ENCODE measurements around the gene CDK13. TPM values are rescaled to one million over a fixed set of nuclear protein-coding genes. Genes with fewer than 3 reads are reported as not detected.

Gene CDK13
- total RNA-seq, 1 donor from 2014 or later = 87.4 TPM

DNA sequence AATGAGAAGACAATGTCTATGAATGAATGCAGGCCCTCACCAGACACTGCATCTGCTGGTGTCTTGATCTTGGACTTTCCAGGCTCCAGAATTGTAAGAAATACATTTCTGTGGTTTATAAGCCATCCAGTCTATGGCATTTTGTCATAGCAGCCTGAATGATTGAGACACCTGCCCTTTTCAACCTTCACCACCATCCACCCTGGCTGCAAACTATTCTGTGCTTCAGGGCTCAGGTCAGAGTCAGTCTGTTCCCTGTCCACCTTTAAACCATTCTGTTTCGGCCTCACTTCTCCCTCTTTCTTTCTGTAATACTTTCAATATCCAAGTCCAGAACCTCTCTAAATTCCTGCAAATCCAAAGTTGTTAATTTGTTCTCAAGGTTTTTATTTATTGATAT lies 15.9 kb upstream of the CDK13 start:
- Histone ChIP-seq H3K27me3 (no peaks in the 10 kb centered on the region), H3K4me3 (no peak overlapping the region), H3K9me3 (no peaks in the 10 kb centered on the region), H3K4me1 (no peaks in the 10 kb centered on the region), H3K27ac (no peak overlapping the region), H3K36me3 (no peaks in the 10 kb centered on the region)
- intact Hi-C loops (cut with DNase I) = no loop called here
- DNase-seq (ENCODE audit: extremely low spot score in 2 of 2) = no peak
- no peak for TF ChIP-seq CTCF (IDR thresholded peaks at IDR 0.05)
- no peak for TF ChIP-seq POLR2A (IDR thresholded peaks at IDR 0.05)
- no peak for TF ChIP-seq POLR2AphosphoS5 (IDR thresholded peaks at IDR 0.05; ENCODE audit: insufficient read depth in 1 of 2, low read depth in 1 of 2)

DNA sequence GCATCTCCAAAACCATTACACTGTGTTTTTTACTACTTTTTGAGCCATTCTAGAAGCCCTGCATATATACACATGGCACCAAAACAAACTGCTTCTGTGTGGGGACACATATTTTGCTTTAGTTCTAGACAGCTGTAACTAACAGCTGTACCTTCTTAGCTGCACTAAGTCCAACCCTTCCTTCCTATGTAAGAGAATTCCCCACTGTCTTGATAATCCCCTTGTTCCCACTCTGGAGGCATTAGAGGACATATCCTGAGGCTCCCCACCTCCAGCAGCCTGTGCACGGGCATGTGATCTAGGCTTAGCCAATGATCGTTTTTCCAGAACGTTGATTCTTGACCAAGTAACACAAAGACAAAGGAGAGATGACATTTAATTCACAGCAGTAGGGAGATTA lies 13.3 kb upstream of the CDK13 start:
- Histone ChIP-seq H3K27ac (no peak overlapping the region), H3K27me3 (no peaks in the 10 kb centered on the region), H3K4me1 (no peaks in the 10 kb centered on the region), H3K36me3 (no peaks in the 10 kb centered on the region), H3K4me3 (no peak overlapping the region), H3K9me3 (no peaks in the 10 kb centered on the region)
- no peak for TF ChIP-seq POLR2A (IDR thresholded peaks at IDR 0.05)
- no peak for TF ChIP-seq POLR2AphosphoS5 (IDR thresholded peaks at IDR 0.05; ENCODE audit: insufficient read depth in 1 of 2, low read depth in 1 of 2)
- no peak for TF ChIP-seq CTCF (IDR thresholded peaks at IDR 0.05)
- DNase-seq (ENCODE audit: extremely low spot score in 2 of 2) = no peak
- intact Hi-C loops (cut with DNase I) = no loop called here

DNA sequence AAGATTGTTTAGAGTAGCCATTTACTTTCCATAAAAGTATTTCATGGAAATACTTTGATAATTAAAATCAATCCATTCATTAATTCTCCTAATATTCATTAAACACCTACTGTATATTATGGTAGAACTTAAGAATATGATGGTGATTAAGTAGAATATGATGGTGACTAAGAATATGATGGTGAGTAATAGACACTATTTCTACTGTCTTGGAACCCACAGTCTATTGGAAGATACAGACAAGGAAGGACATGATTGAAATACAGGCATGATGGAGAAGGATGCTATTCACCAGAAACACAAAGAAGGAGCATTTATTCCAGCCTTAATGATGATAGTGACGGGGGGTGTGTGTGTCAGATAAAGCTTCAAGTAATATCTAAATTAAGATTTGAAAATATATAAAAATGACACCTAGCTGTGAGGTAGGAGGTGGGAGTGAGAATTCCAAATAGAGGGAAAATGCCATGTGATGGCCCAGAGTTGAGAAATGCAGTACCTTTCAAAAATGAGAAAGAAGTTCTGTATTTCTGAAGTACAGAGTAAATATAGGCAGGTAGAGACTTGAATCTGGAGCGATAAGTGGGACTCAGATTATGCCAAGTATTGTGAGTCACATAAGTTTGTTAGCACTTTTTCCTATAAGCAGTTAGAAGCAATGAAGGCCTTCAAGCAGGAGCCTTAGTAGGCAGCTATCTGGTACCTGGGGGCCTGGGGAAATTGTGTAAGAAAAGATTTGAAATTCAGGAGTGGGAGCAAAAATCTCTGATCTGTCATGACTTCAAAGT lies 12.5 kb upstream of the CDK13 start:
- no peak for TF ChIP-seq CTCF (IDR thresholded peaks at IDR 0.05)
- TF ChIP-seq POLR2AphosphoS5 (IDR thresholded peaks at IDR 0.05; ENCODE audit: insufficient read depth in 1 of 2, low read depth in 1 of 2) = no peak
- TF ChIP-seq POLR2A (IDR thresholded peaks at IDR 0.05) = no peak
- Histone ChIP-seq H3K36me3 (no peaks in the 10 kb centered on the region), H3K4me3 (no peak overlapping the region), H3K27me3 (no peaks in the 10 kb centered on the region), H3K4me1 (no peaks in the 10 kb centered on the region), H3K9me3 (no peaks in the 10 kb centered on the region), H3K27ac (no peak overlapping the region)
- intact Hi-C loops (cut with DNase I) = no loop called here
- no peak for DNase-seq (ENCODE audit: extremely low spot score in 2 of 2)

GRCh38 chr7:39942883-39943282 lies 7.2 kb upstream of the CDK13 start:
- no peaks in the 10 kb centered on the region for H3K36me3 ChIP-seq
- no peak for TF ChIP-seq CTCF (IDR thresholded peaks at IDR 0.05)
- TF ChIP-seq POLR2A (IDR thresholded peaks at IDR 0.05) = no peak
- no peak for TF ChIP-seq POLR2AphosphoS5 (IDR thresholded peaks at IDR 0.05; ENCODE audit: insufficient read depth in 1 of 2, low read depth in 1 of 2)
- no peak overlapping the region for H3K27ac ChIP-seq
- no peak for DNase-seq (ENCODE audit: extremely low spot score in 2 of 2)
- H3K27me3 ChIP-seq = no peaks in the 10 kb centered on the region
- no peaks in the 10 kb centered on the region for H3K9me3 ChIP-seq
- peaks cover 4% of the 10 kb centered on the region for H3K4me1 ChIP-seq
- H3K4me3 ChIP-seq = no peak overlapping the region
- intact Hi-C loops (cut with DNase I) = no loop called here

DNA sequence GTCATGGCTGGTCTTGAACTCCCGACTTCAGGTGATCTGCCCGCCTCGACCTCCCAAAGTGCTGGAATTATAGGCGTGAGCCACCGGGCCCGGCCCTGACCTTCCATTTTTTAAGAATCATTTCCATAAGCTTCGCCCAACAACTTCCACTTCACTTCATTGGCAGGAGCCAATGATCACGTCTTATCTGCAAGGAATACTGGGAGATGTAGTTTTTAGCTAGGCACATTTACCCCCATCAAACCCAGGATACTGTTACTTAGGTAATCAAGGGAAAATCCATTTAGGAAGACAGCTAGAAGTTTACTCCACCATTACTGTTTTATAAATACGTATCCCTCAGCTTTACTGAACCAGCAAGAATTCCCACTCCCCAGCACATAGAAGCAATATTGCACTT lies 3.4 kb upstream of the CDK13 start:
- Histone ChIP-seq H3K4me3 (no peak overlapping the region), H3K9me3 (no peaks in the 10 kb centered on the region), H3K27me3 (no peaks in the 10 kb centered on the region), H3K36me3 (no peaks in the 10 kb centered on the region), H3K27ac (no peak overlapping the region), H3K4me1 (peaks cover 13% of the 10 kb centered on the region)
- TF ChIP-seq CTCF (IDR thresholded peaks at IDR 0.05) = no peak
- no peak for TF ChIP-seq POLR2A (IDR thresholded peaks at IDR 0.05)
- no peak for TF ChIP-seq POLR2AphosphoS5 (IDR thresholded peaks at IDR 0.05; ENCODE audit: insufficient read depth in 1 of 2, low read depth in 1 of 2)
- intact Hi-C loops (cut with DNase I) = no loop called here
- DNase-seq (ENCODE audit: extremely low spot score in 2 of 2) = no peak

Data from vagina (tissue), 2 donors.